Central memory CD8-positive, alpha-beta T cell (primary cell): ENCODE results near the gene CMTM1.

ENCODE experiments used
- ATAC-seq: fragments of 150-1000 bp; cut with Tn5 transposase; replicated peaks from 2 replicates; pipeline ENCODE4 v1.10.0; 2022; ENCODE audit warnings: mild to moderate bottlenecking, moderate FRiP score, moderate number of reproducible peaks; ENCODE audit not compliant: poor library complexity, severe bottlenecking; ENCODE audit errors: extremely low read depth
- DNase-seq, 2 donors: peaks; one replicate each; pipeline ENCODE4 v3.0.0; 2021; ENCODE audit warnings: low spot score in 2 of 2
- H3K27ac Mint-ChIP-seq: one replicate; pipeline ENCODE4 v1.8.0; 2022; ENCODE audit warnings: low read depth, mild to moderate bottlenecking, moderate library complexity, mixed read lengths
- H3K27me3 Mint-ChIP-seq: one replicate; pipeline ENCODE4 v1.8.0; 2022; ENCODE audit warnings: mixed read lengths
- H3K36me3 Mint-ChIP-seq: one replicate; pipeline ENCODE4 v1.8.0; 2022; ENCODE audit warnings: mild to moderate bottlenecking, moderate library complexity, mixed read lengths; ENCODE audit not compliant: insufficient read depth
- H3K4me1 Mint-ChIP-seq: one replicate; pipeline ENCODE4 v1.8.0; 2022; ENCODE audit warnings: mixed read lengths
- H3K4me3 Mint-ChIP-seq: one replicate; pipeline ENCODE4 v1.8.0; 2022; ENCODE audit warnings: mild to moderate bottlenecking, moderate library complexity, mixed read lengths
- H3K9me3 Mint-ChIP-seq: one replicate; pipeline ENCODE4 v1.8.0; 2022; ENCODE audit warnings: mixed read lengths

CMTM1 gene

GRCh38 chr16:66544016-66544757 is 22.1 kb upstream of the CMTM1 start:
- Mint-ChIP-seq H3K9me3 (no peaks in the 10 kb centered on the region), H3K4me1 (peaks cover 37% of the 10 kb centered on the region), H3K36me3 (peaks cover 6% of the 10 kb centered on the region), H3K4me3 (no peak overlapping the region), H3K27ac (no peak overlapping the region), H3K27me3 (no peaks in the 10 kb centered on the region)
- no peak for ATAC-seq
- DNase-seq: no peak

GRCh38 chr16:66547101-66547989 is 18.9 kb upstream of the CMTM1 start:
- Mint-ChIP-seq H3K27ac (peak overlapping the region; percentile 74), H3K4me3 (no peak overlapping the region), H3K4me1 (peaks cover 41% of the 10 kb centered on the region), H3K36me3 (peaks cover 20% of the 10 kb centered on the region), H3K9me3 (no peaks in the 10 kb centered on the region), H3K27me3 (no peaks in the 10 kb centered on the region)
- ATAC-seq: no peak
- no peak for DNase-seq

GRCh38 chr16:66548068-66548467 is 18.2 kb upstream of the CMTM1 start:
- no peaks in the 10 kb centered on the region for H3K27me3 Mint-ChIP-seq
- DNase-seq (no peak), ATAC-seq (no peak)
- peak overlapping the region; percentile 74 for H3K27ac Mint-ChIP-seq
- H3K4me1 Mint-ChIP-seq: peaks cover 47% of the 10 kb centered on the region
- peaks cover 25% of the 10 kb centered on the region for H3K36me3 Mint-ChIP-seq
- peak overlapping the region; percentile 14 for H3K4me3 Mint-ChIP-seq
- no peaks in the 10 kb centered on the region for H3K9me3 Mint-ChIP-seq

GRCh38 chr16:66548868-66549267 is 17.4 kb upstream of the CMTM1 start:
- DNase-seq: no peak
- Mint-ChIP-seq H3K4me1 (peaks cover 55% of the 10 kb centered on the region), H3K36me3 (peaks cover 29% of the 10 kb centered on the region), H3K9me3 (no peaks in the 10 kb centered on the region), H3K27me3 (no peaks in the 10 kb centered on the region), H3K27ac (peak overlapping the region; percentile 74), H3K4me3 (peak overlapping the region; percentile 69)
- ATAC-seq: no peak

GRCh38 chr16:66549284-66550131 is 16.7 kb upstream of the CMTM1 start, which contains the start of gene TK2:
TSS of gene TK2 (minus strand) at chr16:66550122. CDS start at chr16:66550061, 61 bp downstream.
- DNase-seq (peak in 1 of 2 donors; percentile 31), ATAC-seq (peak; percentile 11)
- peaks cover 29% of the 10 kb centered on the region for H3K36me3 Mint-ChIP-seq
- H3K4me1 Mint-ChIP-seq: peaks cover 61% of the 10 kb centered on the region
- no peaks in the 10 kb centered on the region for H3K9me3 Mint-ChIP-seq
- no peaks in the 10 kb centered on the region for H3K27me3 Mint-ChIP-seq
- peak within 1 kb of the TSS; percentile 91 for H3K4me3 Mint-ChIP-seq
- H3K27ac Mint-ChIP-seq: peak within 1 kb of the TSS; percentile 74

- Mint-ChIP-seq H3K4me1 (peaks cover 79% of the 10 kb centered on the region), H3K9me3 (no peaks in the 10 kb centered on the region), H3K4me3 (peak overlapping the region; percentile 91), H3K27me3 (no peaks in the 10 kb centered on the region), H3K36me3 (peaks cover 33% of the 10 kb centered on the region), H3K27ac (peak overlapping the region; percentile 96)
- peak; percentile 20 for ATAC-seq
- peak; percentile 30 to 39 for DNase-seq
Observed at GRCh38 chr16:66551348-66551759, 14.9 kb upstream of the CMTM1 start.

GRCh38 chr16:66551788-66552285 is 14.4 kb upstream of the CMTM1 start:
- Mint-ChIP-seq H3K27me3 (no peaks in the 10 kb centered on the region), H3K9me3 (no peaks in the 10 kb centered on the region), H3K27ac (peak overlapping the region; percentile 96), H3K4me3 (peak overlapping the region; percentile 91), H3K36me3 (peaks cover 33% of the 10 kb centered on the region), H3K4me1 (peaks cover 80% of the 10 kb centered on the region)
- no peak for DNase-seq
- no peak for ATAC-seq

- Mint-ChIP-seq H3K27ac (peak within 1 kb of the TSS; percentile 96), H3K27me3 (no peaks in the 10 kb centered on the region), H3K4me1 (peaks cover 78% of the 10 kb centered on the region), H3K9me3 (no peaks in the 10 kb centered on the region), H3K36me3 (peaks cover 37% of the 10 kb centered on the region), H3K4me3 (peak within 1 kb of the TSS; percentile 91)
- peak; percentile 81 for ATAC-seq
- DNase-seq: peak; percentile 87 to 88
Observed at GRCh38 chr16:66552286-66553177, 13.7 kb upstream of the CMTM1 start, which contains the start of gene CKLF. TSS of gene CKLF (plus strand) at chr16:66552576. CDS start at chr16:66552716, 140 bp downstream.

- peaks cover 37% of the 10 kb centered on the region for H3K36me3 Mint-ChIP-seq
- DNase-seq (no peak), ATAC-seq (peak; percentile 14)
- H3K4me1 Mint-ChIP-seq: peaks cover 74% of the 10 kb centered on the region
- peak overlapping the region; percentile 91 for H3K4me3 Mint-ChIP-seq
- no peaks in the 10 kb centered on the region for H3K27me3 Mint-ChIP-seq
- H3K9me3 Mint-ChIP-seq: no peaks in the 10 kb centered on the region
- H3K27ac Mint-ChIP-seq: peak overlapping the region; percentile 96
Observed at GRCh38 chr16:66553223-66553622, 13.0 kb upstream of the CMTM1 start.

GRCh38 chr16:66554021-66554420 is 12.2 kb upstream of the CMTM1 start:
- H3K4me1 Mint-ChIP-seq: peaks cover 70% of the 10 kb centered on the region

GRCh38 chr16:66554495-66554894 is 11.7 kb upstream of the CMTM1 start:
- Mint-ChIP-seq H3K4me3 (peak overlapping the region; percentile 91), H3K27ac (peak overlapping the region; percentile 96), H3K9me3 (no peaks in the 10 kb centered on the region)

More at GRCh38 chr16:66554021-66554420, 12.2 kb upstream of the CMTM1 start:
- Mint-ChIP-seq H3K36me3 (peaks cover 41% of the 10 kb centered on the region), H3K9me3 (no peaks in the 10 kb centered on the region), H3K27ac (peak overlapping the region; percentile 96), H3K4me3 (peak overlapping the region; percentile 91), H3K27me3 (no peaks in the 10 kb centered on the region)
- DNase-seq (no peak), ATAC-seq (no peak)

More at GRCh38 chr16:66554495-66554894, 11.7 kb upstream of the CMTM1 start:
- Mint-ChIP-seq H3K4me1 (peaks cover 71% of the 10 kb centered on the region), H3K36me3 (peaks cover 43% of the 10 kb centered on the region), H3K27me3 (no peaks in the 10 kb centered on the region)
- ATAC-seq (no peak), DNase-seq (no peak)
